HG02885 (cell line): Measurements from ENCODE around the gene ZNF200.

Experiments
- ATAC-seq: cut with Tn5 transposase; IDR thresholded peaks from one replicate; pipeline ENCODE4 v1.9.1; 2021; ENCODE audit warnings: mild to moderate bottlenecking; ENCODE audit not compliant: unreplicated experiment, poor library complexity

Gene ZNF200

GRCh38 chr16:3254309-3254708, 19.4 kb upstream of the ZNF200 start:
- ATAC-seq = no peak

- no peak for ATAC-seq
Observed at GRCh38 chr16:3252967-3253366, 18.0 kb upstream of the ZNF200 start.

GRCh38 chr16:3249451-3249850, 14.5 kb upstream of the ZNF200 start:
- no peak for ATAC-seq

GRCh38 chr16:3249020-3249419, 14.1 kb upstream of the ZNF200 start:
- ATAC-seq = no peak

- ATAC-seq = no peak
Observed at GRCh38 chr16:3248596-3248995, 13.6 kb upstream of the ZNF200 start.

- ATAC-seq = no peak
Observed at GRCh38 chr16:3246876-3247275, 11.9 kb upstream of the ZNF200 start.

- ATAC-seq = no peak
Observed at GRCh38 chr16:3246002-3246401, 11.0 kb upstream of the ZNF200 start.

GRCh38 chr16:3243882-3244281, 8.9 kb upstream of the ZNF200 start:
- no peak for ATAC-seq

GRCh38 chr16:3242709-3243108, 7.8 kb upstream of the ZNF200 start:
- ATAC-seq = no peak

- ATAC-seq = no peak
Observed at GRCh38 chr16:3241761-3242160, 6.8 kb upstream of the ZNF200 start.

- ATAC-seq = no peak
Observed at GRCh38 chr16:3235856-3236669, 1.1 kb upstream of the ZNF200 start.

- ATAC-seq = no peak
Observed at GRCh38 chr16:3234543-3234856, 458 bp downstream of the ZNF200 start.

GRCh38 chr16:3223913-3224515, 10.9 kb downstream of the ZNF200 start:
- ATAC-seq = no peak

GRCh38 chr16:3220839-3221238, 14.1 kb downstream of the ZNF200 start:
- ATAC-seq = no peak

- ATAC-seq = no peak
Observed at GRCh38 chr16:3216263-3216640, 18.7 kb downstream of the ZNF200 start.

GRCh38 chr16:3215601-3216262, 19.2 kb downstream of the ZNF200 start:
- no peak for ATAC-seq

GRCh38 chr16:3214904-3215600, 19.9 kb downstream of the ZNF200 start:
- ATAC-seq = no peak

GRCh38 chr16:3212567-3212966, 22.4 kb downstream of the ZNF200 start:
- no peak for ATAC-seq

GRCh38 chr16:3212006-3212405, 23.0 kb downstream of the ZNF200 start:
- no peak for ATAC-seq

- ATAC-seq = no peak
Observed at GRCh38 chr16:3207086-3207953, 27.6 kb downstream of the ZNF200 start.
